Mesenchymal stem cell (in vitro differentiated cells and primary cell): ENCODE results near the gene ATRNL1.
A peak's percentile ranks its signal among the peaks of the same experiment; 100 is the strongest.

ENCODE experiments used
- DNase-seq: peaks from one replicate; pipeline ENCODE4 v3.0.0-alpha.2; 2013
- H2AFZ ChIP-seq: one replicate; pipeline ENCODE4 v1.6.1; 2013; ENCODE audit warnings: low read depth, mild to moderate bottlenecking, control low read depth, inconsistent platforms, low read length, moderate library complexity
- H2AK5ac ChIP-seq: 2 replicates; pipeline ENCODE4 v1.6.1; 2013; ENCODE audit warnings: low read length, moderate library complexity, mild to moderate bottlenecking, inconsistent platforms; ENCODE audit not compliant: severe bottlenecking
- H2BK120ac ChIP-seq: one replicate; pipeline ENCODE4 v1.6.1; 2013; ENCODE audit warnings: low read depth, mild to moderate bottlenecking, inconsistent platforms, low read length, moderate library complexity
- H2BK12ac ChIP-seq, 2 experiments: one replicate each; pipeline ENCODE4 v1.6.1; 2013; ENCODE audit warnings: inconsistent platforms in 2 of 2, low read length in 2 of 2, mild to moderate bottlenecking in 2 of 2, moderate library complexity in 2 of 2, control low read depth in 1 of 2
- H2BK15ac ChIP-seq: one replicate; pipeline ENCODE4 v1.6.1; 2013; ENCODE audit warnings: mild to moderate bottlenecking, low read depth, inconsistent platforms; ENCODE audit not compliant: poor library complexity, severe bottlenecking
- H2BK5ac ChIP-seq: 2 replicates; pipeline ENCODE4 v1.6.1; 2013; ENCODE audit warnings: low read depth, mild to moderate bottlenecking, low read length, control low read depth, inconsistent platforms; ENCODE audit not compliant: poor library complexity, severe bottlenecking
- H3K14ac ChIP-seq, 2 experiments: one replicate each; pipeline ENCODE4 v1.6.1; 2013; ENCODE audit warnings: inconsistent platforms in 2 of 2, low read length in 2 of 2, control low read depth in 1 of 2, mild to moderate bottlenecking in 1 of 2, moderate library complexity in 1 of 2
- H3K18ac ChIP-seq, 2 experiments: one replicate each; pipeline ENCODE4 v1.6.1; 2013; ENCODE audit warnings: inconsistent platforms in 2 of 2, low read length in 2 of 2, control low read depth in 1 of 2, low read depth in 1 of 2, mild to moderate bottlenecking in 1 of 2
- H3K23ac ChIP-seq, 2 experiments: one replicate each; pipeline ENCODE4 v1.6.1; 2013; ENCODE audit warnings: inconsistent platforms in 2 of 2, low read length in 2 of 2, mild to moderate bottlenecking in 2 of 2, moderate library complexity in 2 of 2, control low read depth in 1 of 2
- H3K27ac ChIP-seq: 2 replicates; pipeline ENCODE4 v1.5.1; 2013; ENCODE audit warnings: mild to moderate bottlenecking, moderate library complexity, low read length, control low read depth, inconsistent platforms; ENCODE audit not compliant: poor library complexity, severe bottlenecking
- H3K27me3 ChIP-seq, 2 experiments: 2 replicates each; pipeline versions ENCODE4 v1.6.1 to v1.7.0; 2013; ENCODE audit warnings: low read length in 2 of 2, mild to moderate bottlenecking in 2 of 2, moderate library complexity in 2 of 2, control low read depth in 1 of 2, inconsistent platforms in 1 of 2; ENCODE audit not compliant: control insufficient read depth in 1 of 2, insufficient read depth in 1 of 2
- H3K36me3 ChIP-seq, 2 experiments: 2 replicates each; pipeline versions ENCODE4 v1.6.1 to v1.7.0; 2013; ENCODE audit warnings: low read length in 2 of 2, control low read depth in 1 of 2, inconsistent platforms in 1 of 2, low read depth in 1 of 2, mild to moderate bottlenecking in 1 of 2; ENCODE audit not compliant: insufficient read depth in 2 of 2, control insufficient read depth in 1 of 2
- H3K4ac ChIP-seq, 2 experiments: one replicate each; pipeline ENCODE4 v1.6.1; 2013; ENCODE audit warnings: inconsistent platforms in 2 of 2, low read length in 2 of 2, mild to moderate bottlenecking in 2 of 2, moderate library complexity in 2 of 2, control low read depth in 1 of 2, low read depth in 1 of 2
- H3K4me1 ChIP-seq: 2 replicates; pipeline ENCODE4 v1.6.1; 2013; ENCODE audit warnings: low read depth, low read length, control low read depth; ENCODE audit not compliant: control insufficient read depth, insufficient read depth
- H3K4me2 ChIP-seq: 2 replicates; pipeline ENCODE4 v1.6.1; 2013; ENCODE audit warnings: low read length, mild to moderate bottlenecking, inconsistent platforms; ENCODE audit not compliant: poor library complexity, severe bottlenecking
- H3K4me3 ChIP-seq, 2 experiments: 2 replicates each; pipeline versions ENCODE4 v1.5.1 to v1.7.0; 2013; ENCODE audit warnings: low read length in 2 of 2, mild to moderate bottlenecking in 2 of 2, control low read depth in 1 of 2, low read depth in 1 of 2; ENCODE audit not compliant: insufficient read depth in 1 of 2
- H3K79me1 ChIP-seq: replicated peaks from 2 replicates; pipeline ENCODE4 v1.6.1; 2013; ENCODE audit warnings: mild to moderate bottlenecking, control low read depth, low read length, inconsistent platforms; ENCODE audit not compliant: poor library complexity, severe bottlenecking
- H3K9ac ChIP-seq: 2 replicates; pipeline ENCODE4 v1.7.0; 2013; ENCODE audit warnings: mild to moderate bottlenecking, low read length, moderate library complexity
- H3K9me3 ChIP-seq: 2 replicates; pipeline ENCODE4 v1.7.0; 2013; ENCODE audit warnings: mild to moderate bottlenecking, low read length; ENCODE audit not compliant: control insufficient read depth
- H4K8ac ChIP-seq: one replicate; pipeline ENCODE4 v1.6.1; 2013; ENCODE audit warnings: inconsistent platforms, mild to moderate bottlenecking, low read length, moderate library complexity
- H4K91ac ChIP-seq: one replicate; pipeline ENCODE4 v1.6.1; 2013; ENCODE audit warnings: mild to moderate bottlenecking, low read length, inconsistent platforms
- WGBS: methylation state at CpG from one replicate; pipeline ENCODE4 v1.1.7; 2013; ENCODE audit warnings: mixed read lengths; 5-methylcytosine and 5-hydroxymethylcytosine counted together

Gene ATRNL1

GRCh38 chr10:115093776-115094408, 727 bp downstream of the ATRNL1 start:
- Histone ChIP-seq H2AFZ (peak overlapping the region; percentile 54), H2BK5ac (peak overlapping the region; percentile 82), H3K36me3 (no peaks in the 10 kb centered on the region), H2BK120ac (peak overlapping the region; percentile 34), H3K9me3 (no peaks in the 10 kb centered on the region), H3K23ac (peak overlapping the region in 1 of 2 experiments; percentile 87), H3K79me1 (peaks cover 2% of the 10 kb centered on the region), H4K8ac (peak overlapping the region; percentile 23), H3K27ac (peak overlapping the region; percentile 43), H4K91ac (peak overlapping the region; percentile 86), H3K4me3 (peak overlapping the region; percentile 78 to 99), H3K27me3 (peaks cover 0 to 59% of the 10 kb centered on the region in 2 experiments), H3K4me1 (no peaks in the 10 kb centered on the region), H3K4ac (peak overlapping the region; percentile 15 to 75), H3K4me2 (peak overlapping the region; percentile 96), H3K9ac (no peak overlapping the region), H2BK12ac (no peak overlapping the region), H3K18ac (peak overlapping the region; percentile 79 to 82), H3K14ac (peak overlapping the region in 1 of 2 experiments; percentile 95), H2BK15ac (peak overlapping the region; percentile 83), H2AK5ac (no peak overlapping the region)
- WGBS: 0% methylated on average over 39 of the region's 61 CpGs
- peak; percentile 27 for DNase-seq

- 61% methylated on average over 11 of the region's 12 CpGs for WGBS
- Histone ChIP-seq H3K4me2 (peak overlapping the region; percentile 96), H3K27ac (no peak overlapping the region), H2BK120ac (no peak overlapping the region), H3K23ac (no peak overlapping the region), H3K4me3 (peak overlapping the region; percentile 14 to 99), H3K27me3 (peaks cover 0 to 52% of the 10 kb centered on the region in 2 experiments), H3K18ac (no peak overlapping the region), H3K14ac (no peak overlapping the region), H2BK15ac (no peak overlapping the region), H2BK12ac (no peak overlapping the region), H3K9ac (no peak overlapping the region), H3K79me1 (peaks cover 2% of the 10 kb centered on the region), H3K4me1 (no peaks in the 10 kb centered on the region), H2AFZ (no peak overlapping the region), H2BK5ac (no peak overlapping the region), H4K8ac (no peak overlapping the region), H3K9me3 (no peaks in the 10 kb centered on the region), H3K36me3 (no peaks in the 10 kb centered on the region), H4K91ac (no peak overlapping the region), H2AK5ac (no peak overlapping the region), H3K4ac (no peak overlapping the region)
- peak; percentile 25 for DNase-seq
These were observed 1.4 kb downstream of the ATRNL1 start for GRCh38 chr10:115094416-115095140.

GRCh38 chr10:115095758-115096157, 2.6 kb downstream of the ATRNL1 start:
- Histone ChIP-seq H3K36me3 (no peaks in the 10 kb centered on the region), H2BK5ac (no peak overlapping the region), H3K9ac (no peak overlapping the region), H2AFZ (no peak overlapping the region), H2BK12ac (no peak overlapping the region), H4K8ac (no peak overlapping the region), H3K4ac (no peak overlapping the region), H3K27ac (no peak overlapping the region), H3K79me1 (peaks cover 4% of the 10 kb centered on the region), H3K27me3 (peaks cover 0 to 40% of the 10 kb centered on the region in 2 experiments), H3K4me1 (no peaks in the 10 kb centered on the region), H3K9me3 (no peaks in the 10 kb centered on the region), H4K91ac (no peak overlapping the region), H3K18ac (no peak overlapping the region), H3K4me3 (no peak overlapping the region), H3K23ac (no peak overlapping the region), H3K14ac (no peak overlapping the region), H3K4me2 (no peak overlapping the region), H2BK15ac (no peak overlapping the region), H2BK120ac (no peak overlapping the region), H2AK5ac (no peak overlapping the region)
- no peak for DNase-seq
- 48% methylated on average over 2 of the region's 2 CpGs for WGBS

GRCh38 chr10:115103700-115104099, 10.5 kb downstream of the ATRNL1 start:
- H4K91ac ChIP-seq: no peak overlapping the region
- WGBS: 83% methylated on average over 1 of the region's 1 CpG

More at GRCh38 chr10:115103700-115104099, 10.5 kb downstream of the ATRNL1 start:
- Histone ChIP-seq H2BK5ac (no peak overlapping the region), H2AK5ac (no peak overlapping the region), H3K27me3 (no peaks in the 10 kb centered on the region), H2BK12ac (no peak overlapping the region), H3K4me3 (no peak overlapping the region), H4K8ac (no peak overlapping the region), H3K4ac (no peak overlapping the region), H3K4me2 (no peak overlapping the region), H3K27ac (no peak overlapping the region), H3K9me3 (peaks cover 18% of the 10 kb centered on the region), H2BK120ac (no peak overlapping the region), H3K36me3 (peaks cover 0 to 12% of the 10 kb centered on the region in 2 experiments), H3K14ac (no peak overlapping the region), H3K23ac (no peak overlapping the region), H3K79me1 (peaks cover 31% of the 10 kb centered on the region), H2BK15ac (no peak overlapping the region), H3K4me1 (no peaks in the 10 kb centered on the region), H3K9ac (no peak overlapping the region), H2AFZ (no peak overlapping the region), H3K18ac (no peak overlapping the region)
- no peak for DNase-seq
